Measurements from ENCODE around the gene PLA1A. TPM values are rescaled to one million over a fixed set of nuclear protein-coding genes. Genes with fewer than 3 reads are reported as not detected.

Gene PLA1A
- polyA plus RNA-seq, 1 of the 3 experiments (the other 2 are of a cell fraction), result not detected

DNA sequence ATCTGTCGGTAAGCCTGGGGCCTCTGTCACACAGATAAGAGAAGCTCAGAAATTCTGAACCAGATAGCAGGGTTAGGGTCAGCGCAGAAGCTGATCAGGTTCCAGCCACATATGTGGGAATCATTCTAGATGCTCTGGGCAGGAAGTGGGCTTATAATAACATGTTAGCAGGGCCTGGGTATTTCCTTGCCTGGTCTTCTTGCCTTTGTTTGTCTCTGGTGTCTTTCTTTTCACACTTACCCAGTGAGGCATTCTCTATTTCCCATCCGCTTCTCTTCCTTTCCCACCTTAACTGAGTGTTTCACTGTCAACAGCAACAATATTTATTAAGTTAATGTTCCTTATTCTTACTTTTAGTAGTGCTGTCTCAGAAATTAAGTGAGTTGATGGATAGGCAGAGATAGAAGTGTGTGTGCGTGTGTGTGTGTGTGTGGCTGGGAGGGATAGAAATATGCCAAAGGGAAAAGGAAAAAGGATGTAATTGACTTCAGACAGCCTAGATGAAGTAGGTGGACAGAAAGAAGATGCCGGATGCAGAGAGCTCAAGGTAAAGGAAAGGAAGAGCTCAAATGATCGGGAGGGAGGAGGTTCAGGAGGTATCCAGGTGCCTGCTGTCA lies 2.0 kb downstream of the PLA1A start (continued):
- TF ChIP-seq, protein P1, sequence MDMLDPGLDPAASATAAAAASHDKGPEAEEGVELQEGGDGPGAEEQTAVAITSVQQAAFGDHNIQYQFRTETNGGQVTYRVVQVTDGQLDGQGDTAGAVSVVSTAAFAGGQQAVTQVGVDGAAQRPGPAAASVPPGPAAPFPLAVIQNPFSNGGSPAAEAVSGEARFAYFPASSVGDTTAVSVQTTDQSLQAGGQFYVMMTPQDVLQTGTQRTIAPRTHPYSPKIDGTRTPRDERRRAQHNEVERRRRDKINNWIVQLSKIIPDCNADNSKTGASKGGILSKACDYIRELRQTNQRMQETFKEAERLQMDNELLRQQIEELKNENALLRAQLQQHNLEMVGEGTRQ (IDR thresholded peaks at IDR 0.05; ENCODE audit: borderline replicate concordance, low read depth, low read length), result no peak
- no peak for TF ChIP-seq FOXM1 (IDR thresholded peaks at IDR 0.05; ENCODE audit: low read depth)
- no peak for TF ChIP-seq RAD21 (IDR thresholded peaks at IDR 0.05; ENCODE audit: low read length)

DNA sequence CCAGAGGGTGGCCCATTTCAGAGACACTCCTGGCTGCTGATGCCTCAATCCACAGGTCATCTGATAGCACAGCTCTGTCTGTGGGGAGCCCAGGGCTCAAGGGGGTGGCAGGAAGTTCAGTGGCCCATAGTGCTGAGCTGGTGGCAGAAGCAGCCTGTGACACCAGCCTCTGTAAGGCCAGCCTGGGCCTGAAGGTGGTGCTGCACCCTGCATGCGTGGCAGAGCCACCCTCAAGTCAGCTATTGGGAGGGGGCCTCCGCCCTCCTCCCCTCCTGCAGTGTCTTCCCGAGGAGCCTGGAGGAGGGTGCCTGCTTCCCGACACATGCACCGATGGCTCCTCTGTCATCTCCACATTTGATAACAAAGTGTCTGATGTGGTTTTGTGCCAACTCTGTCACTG lies 3.0 kb downstream of the PLA1A start:
- POLR2A ChIA-PET, result interaction anchor here (1.3 kb wide), 1 partner anchor 103 kb away, joined by 3 read pairs; the partner anchor contains the start of gene TIMMDC1
- no peak overlapping the region for H3K4me2 ChIP-seq
- no peak overlapping the region; a peak in 1 of 4 replicates for H3K27ac ChIP-seq (ENCODE audit: low read depth in 2 of 2, low read length in 1 of 2)
- TF ChIP-seq SMC3 (IDR thresholded peaks at IDR 0.05; ENCODE audit: low read depth, low read length) (peak; percentile 37), GABPA (IDR thresholded peaks at IDR 0.05; ENCODE audit: low read depth) (no peak), RAD21 (IDR thresholded peaks at IDR 0.05; ENCODE audit: low read length) (peak; percentile 63)
- TF ChIP-seq, protein P2, sequence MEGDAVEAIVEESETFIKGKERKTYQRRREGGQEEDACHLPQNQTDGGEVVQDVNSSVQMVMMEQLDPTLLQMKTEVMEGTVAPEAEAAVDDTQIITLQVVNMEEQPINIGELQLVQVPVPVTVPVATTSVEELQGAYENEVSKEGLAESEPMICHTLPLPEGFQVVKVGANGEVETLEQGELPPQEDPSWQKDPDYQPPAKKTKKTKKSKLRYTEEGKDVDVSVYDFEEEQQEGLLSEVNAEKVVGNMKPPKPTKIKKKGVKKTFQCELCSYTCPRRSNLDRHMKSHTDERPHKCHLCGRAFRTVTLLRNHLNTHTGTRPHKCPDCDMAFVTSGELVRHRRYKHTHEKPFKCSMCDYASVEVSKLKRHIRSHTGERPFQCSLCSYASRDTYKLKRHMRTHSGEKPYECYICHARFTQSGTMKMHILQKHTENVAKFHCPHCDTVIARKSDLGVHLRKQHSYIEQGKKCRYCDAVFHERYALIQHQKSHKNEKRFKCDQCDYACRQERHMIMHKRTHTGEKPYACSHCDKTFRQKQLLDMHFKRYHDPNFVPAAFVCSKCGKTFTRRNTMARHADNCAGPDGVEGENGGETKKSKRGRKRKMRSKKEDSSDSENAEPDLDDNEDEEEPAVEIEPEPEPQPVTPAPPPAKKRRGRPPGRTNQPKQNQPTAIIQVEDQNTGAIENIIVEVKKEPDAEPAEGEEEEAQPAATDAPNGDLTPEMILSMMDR (IDR thresholded peaks at IDR 0.05), result peak; percentile 42
- TF ChIP-seq, protein P3, sequence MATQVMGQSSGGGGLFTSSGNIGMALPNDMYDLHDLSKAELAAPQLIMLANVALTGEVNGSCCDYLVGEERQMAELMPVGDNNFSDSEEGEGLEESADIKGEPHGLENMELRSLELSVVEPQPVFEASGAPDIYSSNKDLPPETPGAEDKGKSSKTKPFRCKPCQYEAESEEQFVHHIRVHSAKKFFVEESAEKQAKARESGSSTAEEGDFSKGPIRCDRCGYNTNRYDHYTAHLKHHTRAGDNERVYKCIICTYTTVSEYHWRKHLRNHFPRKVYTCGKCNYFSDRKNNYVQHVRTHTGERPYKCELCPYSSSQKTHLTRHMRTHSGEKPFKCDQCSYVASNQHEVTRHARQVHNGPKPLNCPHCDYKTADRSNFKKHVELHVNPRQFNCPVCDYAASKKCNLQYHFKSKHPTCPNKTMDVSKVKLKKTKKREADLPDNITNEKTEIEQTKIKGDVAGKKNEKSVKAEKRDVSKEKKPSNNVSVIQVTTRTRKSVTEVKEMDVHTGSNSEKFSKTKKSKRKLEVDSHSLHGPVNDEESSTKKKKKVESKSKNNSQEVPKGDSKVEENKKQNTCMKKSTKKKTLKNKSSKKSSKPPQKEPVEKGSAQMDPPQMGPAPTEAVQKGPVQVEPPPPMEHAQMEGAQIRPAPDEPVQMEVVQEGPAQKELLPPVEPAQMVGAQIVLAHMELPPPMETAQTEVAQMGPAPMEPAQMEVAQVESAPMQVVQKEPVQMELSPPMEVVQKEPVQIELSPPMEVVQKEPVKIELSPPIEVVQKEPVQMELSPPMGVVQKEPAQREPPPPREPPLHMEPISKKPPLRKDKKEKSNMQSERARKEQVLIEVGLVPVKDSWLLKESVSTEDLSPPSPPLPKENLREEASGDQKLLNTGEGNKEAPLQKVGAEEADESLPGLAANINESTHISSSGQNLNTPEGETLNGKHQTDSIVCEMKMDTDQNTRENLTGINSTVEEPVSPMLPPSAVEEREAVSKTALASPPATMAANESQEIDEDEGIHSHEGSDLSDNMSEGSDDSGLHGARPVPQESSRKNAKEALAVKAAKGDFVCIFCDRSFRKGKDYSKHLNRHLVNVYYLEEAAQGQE (IDR thresholded peaks at IDR 0.05; ENCODE audit: low read depth, low read length), result no peak
- no peak overlapping the region; a peak in 1 of 4 replicates for H3K4me3 ChIP-seq (ENCODE audit: low read depth in 2 of 2, low read length in 1 of 2)
- 100% methylated on average over 2 of the region's 5 CpGs for WGBS (ENCODE audit: low lambda C conversion rate)
- no peaks in the 10 kb centered on the region for H3K27me3 ChIP-seq (ENCODE audit: insufficient read depth)
- H3F3A ChIP-seq (replicated peaks; ENCODE audit: insufficient read depth), result no peaks in the 10 kb centered on the region
- no peaks in the 10 kb centered on the region for H4K20me1 ChIP-seq (ENCODE audit: insufficient read depth)
- no peak overlapping the region for H3K9ac ChIP-seq
- H3K9me2 ChIP-seq, result no peaks in the 10 kb centered on the region
- no peaks in the 10 kb centered on the region for H3K9me3 ChIP-seq
- peaks cover 0 to 22% of the 10 kb centered on the region in 2 experiments; a peak in 1 of 4 replicates for H3K4me1 ChIP-seq (ENCODE audit: control insufficient read depth in 1 of 2, insufficient read depth in 2 of 2, low read depth in 1 of 2, low read length in 1 of 2)
- no peak overlapping the region for H2AFZ ChIP-seq (ENCODE audit: low read depth)
- no peaks in the 10 kb centered on the region for H3K36me3 ChIP-seq (replicated peaks in 1 of 2; ENCODE audit: control insufficient read depth in 1 of 2, insufficient read depth in 2 of 2, low read length in 1 of 2)
- CTCF ChIA-PET, result interaction anchor here (1.1 to 2.4 kb wide), 9 partner anchors 12 to 325 kb away, joined by 3 to 8 read pairs (median 6); no protein-coding TSS in a partner anchor
- H3K79me2 ChIP-seq (ENCODE audit: insufficient read depth), result no peaks in the 10 kb centered on the region
- peak; percentile 44 for DNase-seq
